ELF-1 (cell line): ENCODE data around the gene DPH2.
A peak's percentile ranks its signal among the peaks of the same experiment; 100 is the strongest.

Experiments
- DNase-seq: peaks from one replicate; pipeline ENCODE4 v3.0.0-alpha.2; 2016; ENCODE audit warnings: low read depth, low spot score

The DPH2 gene

GRCh38 chr1:43968348-43968948 lies 1.4 kb upstream of the DPH2 start:
- DNase-seq, result peak; percentile 52

GRCh38 chr1:43969416-43969745 lies 429 bp upstream of the DPH2 start:
- no peak for DNase-seq

GRCh38 chr1:43970502-43970901 lies 692 bp downstream of the DPH2 start:
- DNase-seq, result no peak

- no peak for DNase-seq
Observed at GRCh38 chr1:43970911-43971310, 1.1 kb downstream of the DPH2 start.

- no peak for DNase-seq
Observed at GRCh38 chr1:43971336-43971980, 1.6 kb downstream of the DPH2 start.

- no peak for DNase-seq
Observed at GRCh38 chr1:43973981-43974442, 4.2 kb downstream of the DPH2 start.

GRCh38 chr1:43974443-43975248 lies 4.8 kb downstream of the DPH2 start, which contains the start of gene ATP6V0B:
ATP6V0B (plus strand) TSS chr1:43974960; CDS start chr1:43975041, 81 bp downstream.
- DNase-seq, result peak; percentile 97

- DNase-seq, result peak; percentile 64
Observed at GRCh38 chr1:43975249-43975961, 5.6 kb downstream of the DPH2 start.

- no peak for DNase-seq
Observed at GRCh38 chr1:43976045-43976444, 6.2 kb downstream of the DPH2 start.

- DNase-seq, result no peak
Observed at GRCh38 chr1:43976890-43977289, 7.1 kb downstream of the DPH2 start.

- no peak for DNase-seq
Observed at GRCh38 chr1:43977376-43978263, 7.8 kb downstream of the DPH2 start.

- DNase-seq, result no peak
Observed at GRCh38 chr1:43978264-43978550, 8.4 kb downstream of the DPH2 start.

- peak; percentile 61 for DNase-seq
Observed at GRCh38 chr1:43978551-43979260, 8.9 kb downstream of the DPH2 start, which contains the start of gene B4GALT2. B4GALT2 (plus strand) TSS chr1:43979210; CDS start chr1:43981161, 1,951 bp downstream.

- no peak for DNase-seq
Observed at GRCh38 chr1:43979261-43979527, 9.4 kb downstream of the DPH2 start.

- DNase-seq, result peak; percentile 40
Observed at GRCh38 chr1:43979528-43980254, 9.9 kb downstream of the DPH2 start.

GRCh38 chr1:43980255-43981134 lies 10.7 kb downstream of the DPH2 start:
- DNase-seq, result no peak

GRCh38 chr1:43981135-43981491 lies 11.3 kb downstream of the DPH2 start:
- no peak for DNase-seq

GRCh38 chr1:43981636-43982035 lies 11.8 kb downstream of the DPH2 start:
- DNase-seq, result no peak

- DNase-seq, result no peak
Observed at GRCh38 chr1:43982241-43982640, 12.4 kb downstream of the DPH2 start.
